SK-N-DZ (cell line): ENCODE data around the gene GNG8.

Source experiments
- DNase-seq: peaks from one replicate; pipeline ENCODE4 v3.0.0-alpha.2; 2015; ENCODE audit warnings: low spot score

GNG8 gene

DNA sequence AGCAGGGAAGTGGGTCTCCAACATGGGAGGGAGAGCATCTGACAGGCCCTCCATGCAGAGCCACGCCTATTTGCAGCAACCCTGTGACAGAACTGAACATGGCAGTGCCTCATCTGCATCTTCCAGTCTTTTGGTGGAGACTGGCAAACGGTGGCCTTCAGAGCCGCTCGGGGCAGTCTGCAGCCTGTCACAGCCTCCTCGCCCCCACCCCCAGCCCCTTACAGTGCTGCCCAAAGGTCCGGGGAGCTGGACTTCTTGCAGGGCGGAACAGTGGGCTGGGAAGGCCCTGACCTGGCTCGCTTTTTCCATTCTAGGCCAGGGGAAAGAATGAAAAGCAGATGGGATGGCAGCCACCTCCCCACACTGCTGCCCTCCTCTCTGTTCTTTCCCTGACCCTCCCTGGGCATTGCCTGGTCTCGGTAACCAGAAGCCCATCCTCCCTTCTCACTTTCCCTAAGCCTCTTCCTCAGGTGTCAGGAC is 32.2 kb downstream of the GNG8 start:
- no peak for DNase-seq

DNA sequence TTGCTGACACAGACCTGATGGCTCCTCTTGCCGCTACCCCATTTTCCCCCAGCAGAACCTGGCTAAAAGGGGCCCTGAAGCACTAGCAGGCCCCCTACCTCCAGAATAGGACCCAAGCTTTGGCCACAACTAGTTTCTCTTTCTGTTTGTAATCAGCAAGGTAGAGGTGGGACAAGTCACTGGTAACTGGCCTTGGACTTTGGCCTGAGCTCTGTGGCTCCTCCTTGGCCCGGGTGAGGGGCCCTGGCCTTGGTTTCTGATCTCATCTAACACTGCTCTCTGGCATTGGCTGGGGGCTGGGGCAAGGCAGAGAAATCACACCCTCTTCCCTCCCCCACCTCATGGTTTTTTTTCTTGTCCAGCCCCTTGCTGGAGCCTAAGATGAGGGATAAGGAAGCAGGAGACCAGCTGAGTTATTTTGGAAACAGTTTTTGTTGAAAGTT is 32.8 kb downstream of the GNG8 start:
- DNase-seq, result no peak

DNA sequence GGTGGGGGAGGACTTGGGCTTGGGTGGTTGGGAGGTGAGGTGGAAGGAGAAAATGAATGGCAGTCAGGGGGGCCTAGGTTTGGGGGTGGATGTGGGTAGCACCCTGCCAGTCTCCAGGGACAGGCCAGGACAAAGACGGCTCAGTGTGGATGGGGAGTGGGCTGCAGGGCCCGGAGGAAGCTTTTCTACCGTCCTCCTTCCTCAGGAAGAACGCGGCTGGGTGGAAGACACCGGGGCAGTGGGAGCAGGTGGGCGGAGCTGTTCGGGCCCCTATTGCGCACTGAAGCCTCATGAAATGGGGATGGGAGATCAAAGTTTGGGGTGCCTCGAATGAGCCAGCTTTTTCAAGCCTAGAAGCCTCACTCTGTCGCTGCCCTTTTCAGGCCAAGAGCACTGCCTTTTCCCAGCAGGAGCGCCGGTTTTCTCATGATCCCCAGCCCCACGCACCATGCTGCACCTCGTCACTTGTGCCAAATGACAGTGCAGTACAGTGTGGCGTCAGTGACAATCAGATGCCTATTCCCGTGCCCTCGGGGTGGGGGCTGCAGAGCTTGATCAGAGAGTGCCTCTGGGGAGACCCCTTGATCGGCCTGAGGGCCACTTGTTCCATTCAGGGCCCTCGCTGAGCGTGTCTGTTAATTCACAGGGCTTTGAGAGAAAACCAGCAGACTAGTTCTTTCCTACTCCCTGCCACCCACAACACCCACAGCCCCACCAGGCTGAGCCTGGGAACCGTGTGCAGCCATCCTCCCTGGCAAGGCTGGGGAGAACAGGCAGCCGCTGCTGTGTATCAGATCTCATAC is 33.4 kb downstream of the GNG8 start:
- DNase-seq, result no peak

DNA sequence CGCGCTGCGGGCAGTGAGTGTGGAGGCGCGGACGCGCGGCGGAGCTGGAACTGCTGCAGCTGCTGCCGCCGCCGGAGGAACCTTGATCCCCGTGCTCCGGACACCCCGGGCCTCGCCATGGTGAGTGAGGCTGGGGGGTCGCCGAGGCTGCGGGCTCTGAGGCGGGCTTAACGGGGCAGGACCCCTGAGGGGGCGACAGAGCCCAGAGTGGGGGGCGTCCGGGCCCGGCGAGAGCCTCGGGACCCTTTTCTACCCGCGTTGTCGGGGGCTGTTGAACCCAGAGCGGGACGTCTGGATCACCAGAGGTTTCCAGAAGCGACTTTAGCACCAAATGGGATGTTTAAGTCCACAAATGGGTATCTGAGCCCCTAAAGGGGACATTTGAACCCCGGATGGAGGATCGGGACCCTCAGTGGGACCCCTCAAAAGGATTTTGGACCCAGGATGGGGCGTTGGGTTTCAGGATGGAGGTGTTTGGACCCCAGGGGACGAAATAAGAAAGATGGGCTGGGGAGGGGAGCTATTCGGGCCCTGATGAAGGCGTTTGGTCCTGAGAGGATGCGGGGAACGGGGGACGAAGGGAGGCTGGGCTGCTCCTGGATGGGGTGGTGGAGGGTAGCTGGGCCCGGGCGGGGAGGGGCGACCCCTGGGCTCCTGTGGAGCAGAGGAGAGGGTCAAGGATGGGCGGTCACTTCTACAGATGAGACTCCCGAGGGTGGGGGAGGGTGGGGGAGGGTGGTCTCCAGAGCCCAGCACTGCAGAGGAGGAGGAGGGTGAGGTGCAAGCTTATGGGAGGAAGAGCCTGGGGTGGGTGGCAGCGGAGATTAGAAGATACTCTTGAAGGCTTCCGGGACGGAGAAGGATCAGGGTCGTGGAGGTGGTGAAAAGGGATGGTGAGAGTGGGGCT is 34.4 kb downstream of the GNG8 start, which contains the start of gene CALM3:
TSS of gene CALM3 (plus strand) at position 13 of the 907 bp plus-strand sequence. CDS start at position 118, 105 bp downstream.
- DNase-seq, result peak; percentile 15

DNA sequence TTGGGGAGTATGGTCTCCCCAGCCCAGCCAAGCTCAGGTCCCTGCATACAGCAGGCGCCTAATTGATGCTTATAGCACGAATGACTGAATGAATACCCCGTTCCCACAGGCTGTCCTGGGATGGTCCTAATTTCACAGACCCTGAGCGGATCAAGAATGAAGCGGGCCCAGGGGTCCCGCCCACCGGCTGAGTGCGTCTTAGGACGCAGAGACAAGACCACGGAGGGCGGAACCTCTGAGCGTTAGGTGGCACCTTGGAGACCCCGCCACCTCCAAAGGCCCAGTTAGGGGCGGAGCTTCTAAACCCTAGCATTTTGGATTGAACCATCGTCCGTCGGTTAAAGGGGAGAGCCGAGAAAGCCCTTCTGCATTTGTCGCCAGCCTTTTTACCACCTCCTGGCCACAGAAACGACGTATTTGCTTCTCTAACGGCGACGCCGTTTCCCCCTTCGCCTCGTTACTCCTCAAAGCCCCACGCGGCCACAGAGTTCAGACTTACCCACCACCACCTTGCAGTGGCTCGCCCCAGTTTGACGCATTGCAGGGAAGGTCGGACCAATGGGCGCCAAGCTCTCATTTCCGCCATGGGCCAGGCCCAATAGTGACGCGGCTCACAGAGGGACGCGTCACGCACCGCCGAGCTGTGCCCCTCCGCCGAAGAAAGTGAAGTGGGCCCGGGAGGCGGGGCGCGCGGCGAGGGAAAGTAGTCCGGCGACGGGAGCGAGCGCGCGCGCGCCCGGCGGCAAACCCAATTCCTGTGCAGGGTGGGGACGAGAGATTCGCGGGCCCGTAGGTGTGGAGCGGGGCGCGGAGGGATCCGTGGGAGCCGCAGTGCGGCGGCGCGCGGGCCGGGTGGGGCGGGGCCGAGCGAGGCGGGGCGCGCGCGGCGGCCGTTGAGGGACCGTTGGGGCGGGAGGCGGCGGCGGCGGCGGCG is 35.4 kb downstream of the GNG8 start:
- peak; percentile 94 for DNase-seq

DNA sequence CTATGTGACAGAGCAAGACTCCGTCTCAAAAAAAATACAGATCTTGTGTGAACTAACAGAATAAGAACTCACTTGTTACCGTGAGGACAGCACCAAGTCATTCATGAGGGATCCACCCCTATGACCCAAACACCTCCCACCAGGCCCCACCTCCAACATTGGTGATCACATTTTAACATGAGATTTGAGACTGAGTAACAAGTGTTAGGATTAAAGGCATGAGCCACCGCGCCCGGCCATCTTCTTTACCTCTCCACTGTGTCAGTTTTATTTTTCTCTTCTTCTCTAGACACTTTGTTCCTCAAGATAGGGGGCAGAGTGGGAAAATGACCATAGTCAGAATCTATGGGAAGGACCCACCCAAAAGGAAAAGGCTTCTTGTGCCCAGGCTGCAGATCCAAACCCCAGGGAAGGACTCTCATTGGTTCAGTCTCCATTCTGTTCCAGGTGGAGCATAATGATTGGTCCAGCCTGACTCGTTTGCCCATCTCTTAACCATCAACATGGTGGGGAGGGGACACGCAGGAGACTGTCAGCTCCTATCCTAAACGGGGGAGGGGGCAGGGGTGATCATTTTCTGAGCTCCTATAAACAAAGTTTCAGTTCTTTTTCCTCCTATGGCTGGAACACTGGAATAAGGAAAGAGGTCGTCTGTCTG is 36.2 kb downstream of the GNG8 start:
- DNase-seq, result no peak

DNA sequence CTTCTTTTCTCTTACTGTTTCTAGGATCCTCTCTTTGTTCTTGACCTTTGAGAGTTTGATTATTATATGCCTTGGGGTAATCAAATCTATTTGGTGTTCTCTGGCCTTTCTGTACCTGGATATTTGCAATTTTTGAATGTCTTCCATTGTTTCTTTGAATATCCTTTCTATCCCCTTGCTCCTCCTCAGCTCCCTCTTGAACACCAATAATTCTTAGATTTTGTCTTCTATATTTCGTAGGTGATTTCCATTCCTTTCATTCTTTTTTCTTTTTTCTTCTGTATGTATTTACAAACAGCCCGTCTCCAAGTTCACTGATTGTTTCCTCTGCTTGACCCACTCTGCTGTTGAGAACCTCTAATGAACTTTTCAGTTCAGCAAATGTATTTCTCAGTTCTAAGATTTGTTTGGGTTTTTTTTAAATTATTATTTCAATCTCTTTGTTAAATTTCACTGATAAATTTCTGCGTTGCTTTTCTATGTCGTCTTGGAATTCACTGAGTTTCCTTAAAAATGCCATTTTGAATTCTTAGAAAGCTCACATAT is 37.6 kb downstream of the GNG8 start:
- no peak for DNase-seq

DNA sequence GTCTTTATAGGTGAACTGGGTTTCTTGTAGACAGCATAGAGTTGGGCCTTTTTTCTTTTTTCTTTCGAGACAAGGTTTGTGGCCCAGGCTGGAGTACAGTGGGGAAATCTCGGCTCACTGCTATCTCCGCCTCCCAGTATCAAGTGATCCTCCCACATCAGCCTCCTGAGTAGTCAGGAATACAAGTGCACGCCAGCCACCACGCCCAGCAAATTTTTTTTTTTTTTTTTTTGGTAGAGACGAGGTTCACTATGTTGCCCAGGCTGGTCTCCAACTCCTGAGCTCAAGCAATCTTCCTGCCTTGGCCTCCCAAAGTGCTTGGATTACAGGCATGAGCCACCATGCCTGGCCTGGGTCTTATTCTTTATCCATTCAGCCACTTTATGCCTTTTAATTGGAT is 40.0 kb downstream of the GNG8 start:
- no peak for DNase-seq

DNA sequence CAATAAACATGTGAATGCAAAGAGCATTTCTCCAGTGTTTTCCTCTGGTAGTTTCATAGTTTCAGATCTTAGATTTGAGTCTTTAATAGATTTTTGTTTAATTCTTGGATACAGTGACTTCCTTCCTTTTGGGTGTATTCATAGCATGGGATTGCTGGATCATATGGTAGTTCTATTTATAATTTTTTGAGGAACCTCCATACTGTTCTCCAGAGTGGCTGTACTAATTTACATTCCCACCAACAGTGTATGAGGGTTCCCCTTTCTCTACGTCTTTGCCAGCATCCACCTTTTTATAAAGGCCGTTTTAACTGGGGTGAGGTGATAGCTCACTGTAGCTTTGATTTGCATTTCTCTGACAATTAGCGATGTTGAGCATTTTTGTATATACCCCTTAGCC is 44.1 kb downstream of the GNG8 start:
- no peak for DNase-seq

DNA sequence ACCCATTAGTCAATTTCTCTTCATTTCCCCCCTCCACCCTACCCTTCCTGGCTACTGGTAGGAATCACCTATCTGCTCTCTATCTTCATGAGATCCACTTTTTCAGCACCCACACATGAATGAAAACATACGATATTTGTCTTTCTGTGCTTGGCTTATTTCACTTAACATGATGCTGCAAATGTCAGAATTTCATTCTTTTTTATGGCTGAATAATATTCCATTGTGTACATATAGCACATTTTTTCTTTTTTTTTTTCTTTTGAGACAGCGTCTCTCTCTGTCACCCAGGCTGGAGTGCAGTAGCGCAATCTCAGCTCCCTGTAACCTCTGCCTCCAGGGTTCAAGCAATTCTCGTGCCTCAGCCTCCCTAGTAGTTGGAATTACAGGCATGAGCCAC is 44.7 kb downstream of the GNG8 start:
- no peak for DNase-seq

DNA sequence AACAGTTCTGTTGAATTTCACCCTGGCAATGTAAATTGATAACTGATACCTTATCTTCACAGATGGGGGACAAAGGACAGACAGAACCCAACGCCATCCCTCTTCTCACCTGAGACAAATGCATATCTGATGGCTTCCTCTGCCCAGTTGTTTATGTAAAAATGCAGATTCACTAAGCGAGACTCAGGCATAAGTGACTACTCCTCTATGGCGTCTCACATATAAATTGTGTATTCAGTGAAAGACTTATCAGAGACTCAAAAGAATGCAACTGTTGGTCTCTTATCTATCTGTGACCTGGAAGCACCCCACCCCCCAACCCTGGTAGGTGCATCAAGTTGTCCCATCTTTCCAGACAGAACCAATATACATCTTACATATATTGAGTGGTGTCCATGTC is 48.1 kb downstream of the GNG8 start:
- no peak for DNase-seq

DNA sequence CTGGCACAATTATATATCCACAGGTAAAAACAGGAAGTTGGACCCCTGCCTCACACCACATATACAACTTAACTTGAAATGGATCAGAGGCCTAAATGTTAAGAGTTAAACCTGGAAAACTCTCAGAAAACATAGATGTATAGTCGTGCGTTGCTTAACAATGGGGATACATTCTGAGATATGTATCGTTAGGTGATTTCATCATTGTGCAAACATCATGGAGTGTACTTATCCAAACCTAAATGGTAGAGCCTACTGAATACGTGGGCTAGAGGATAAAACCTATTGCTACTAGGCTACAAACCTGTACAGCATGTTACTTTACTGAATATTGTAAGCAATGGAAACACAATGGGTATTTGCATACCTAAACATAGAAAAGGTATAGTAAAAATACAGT is 49.7 kb downstream of the GNG8 start:
- no peak for DNase-seq

DNA sequence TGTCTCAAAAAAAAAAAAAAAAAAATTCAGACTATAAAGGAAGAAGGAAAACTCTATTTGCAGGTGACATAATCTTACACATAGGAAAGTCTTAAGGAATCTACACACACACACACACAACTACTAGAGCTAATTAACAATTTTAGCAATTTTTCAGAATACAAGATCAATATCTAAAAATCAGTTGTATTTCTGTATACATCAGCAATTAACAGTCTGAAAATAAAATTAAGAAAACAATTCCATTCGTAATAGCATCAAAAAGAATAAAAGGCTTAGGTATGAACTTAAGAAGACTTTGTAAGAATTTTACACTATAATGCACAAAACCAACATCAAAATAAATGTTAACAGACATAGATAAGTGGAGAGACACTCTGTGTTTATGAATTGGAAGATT is 50.5 kb downstream of the GNG8 start:
- DNase-seq, result no peak
